HepG2 (cell line): Measurements from ENCODE around the gene ZNF556. TPM values are rescaled to one million over a fixed set of nuclear protein-coding genes. Genes with fewer than 3 reads are reported as not detected.

ENCODE experiments used
- AHR ChIP-seq: IDR thresholded peaks from 2 replicates; pipeline ENCODE4 v1.6.1; 2018; ENCODE audit warnings: missing genetic modification reagents, missing compliant biosample characterization
- ATAD3A ChIP-seq: sonication (generic); formaldehyde crosslinking; IDR thresholded peaks from 2 replicates; pipeline ENCODE4 v1.4.0; 2020; ENCODE audit warnings: missing genetic modification reagents
- ATF7 ChIP-seq, 2 experiments: fragments of 450-650 bp in 1 of 2; sonication (generic) in 1 of 2; formaldehyde crosslinking in 1 of 2; IDR thresholded peaks; 2 replicates each; pipeline versions ENCODE4 v1.4.0 to v1.6.1; 2016 to 2020; ENCODE audit warnings: antibody characterized with exemption in 1 of 2, mild to moderate bottlenecking in 1 of 2, missing genetic modification reagents in 1 of 2
- CAMTA2 ChIP-seq: sonication (generic); formaldehyde crosslinking; IDR thresholded peaks from 2 replicates; pipeline ENCODE4 v1.4.0; 2020; ENCODE audit warnings: mild to moderate bottlenecking, missing genetic modification reagents, borderline replicate concordance
- DMAP1 ChIP-seq: IDR thresholded peaks from 2 replicates; pipeline ENCODE4 v1.6.1; 2016
- ETS1 ChIP-seq: sonication (generic); formaldehyde crosslinking; IDR thresholded peaks from 2 replicates; pipeline ENCODE4 v1.4.0; 2020; ENCODE audit warnings: missing genetic modification reagents
- FOXA3 ChIP-seq: IDR thresholded peaks from 2 replicates; pipeline ENCODE4 v1.6.1; 2016; ENCODE audit warnings: missing genetic modification reagents, missing compliant biosample characterization
- FOXM1 ChIP-seq: sonication (generic); formaldehyde crosslinking; IDR thresholded peaks from 2 replicates; pipeline ENCODE4 v1.5.0; 2020; ENCODE audit warnings: missing genetic modification reagents
- HNF4A ChIP-seq: sonication (generic); formaldehyde crosslinking; IDR thresholded peaks from 2 replicates; pipeline ENCODE4 v1.4.0; 2020; ENCODE audit warnings: missing genetic modification reagents
- ISX ChIP-seq: sonication (generic); formaldehyde crosslinking; conservative IDR thresholded peaks from 2 replicates; pipeline ENCODE4 v1.5.0; 2020; ENCODE audit warnings: missing genetic modification reagents
- KLF11 ChIP-seq: IDR thresholded peaks from 2 replicates; pipeline ENCODE4 v1.6.1; 2016; ENCODE audit warnings: missing compliant biosample characterization
- KMT2B ChIP-seq: IDR thresholded peaks from 2 replicates; pipeline ENCODE4 v1.6.1; 2016; ENCODE audit warnings: missing genetic modification reagents, missing compliant biosample characterization
- MAF1 ChIP-seq: sonication (generic); formaldehyde crosslinking; IDR thresholded peaks from 2 replicates; pipeline ENCODE4 v1.5.0; 2020; ENCODE audit warnings: missing genetic modification reagents, borderline replicate concordance
- NCOR1 ChIP-seq: fragments of 200-600 bp; sonication (generic); IDR thresholded peaks from 2 replicates; pipeline ENCODE4 v1.7.0; 2017; ENCODE audit warnings: antibody characterized with exemption, low read length, borderline replicate concordance
- PHF8 ChIP-seq: sonication (generic); formaldehyde crosslinking; IDR thresholded peaks from 2 replicates; pipeline ENCODE4 v1.5.0; 2020; ENCODE audit warnings: missing genetic modification reagents
- PLRG1 ChIP-seq: fragments of 450-650 bp; conservative IDR thresholded peaks from 2 replicates; pipeline ENCODE4 v1.6.1; 2016
- RARG ChIP-seq: sonication (generic); formaldehyde crosslinking; IDR thresholded peaks from 2 replicates; pipeline ENCODE4 v1.4.0; 2020; ENCODE audit warnings: low read depth, mild to moderate bottlenecking, missing genetic modification reagents
- SIN3B ChIP-seq: fragments of 150-350 bp; IDR thresholded peaks from 2 replicates; pipeline ENCODE4 v1.6.1; 2014; ENCODE audit warnings: low read length
- SMYD3 ChIP-seq: sonication (generic); formaldehyde crosslinking; IDR thresholded peaks from 2 replicates; pipeline ENCODE4 v1.8.1; 2023; ENCODE audit warnings: mild to moderate bottlenecking, missing genetic modification reagents
- ZNF20 ChIP-seq: sonication (generic); formaldehyde crosslinking; IDR thresholded peaks from 2 replicates; pipeline ENCODE4 v1.4.0; 2020; ENCODE audit warnings: mild to moderate bottlenecking, moderate library complexity, missing genetic modification reagents
- ZNF282 ChIP-seq: fragments of 450-650 bp; IDR thresholded peaks from 2 replicates; pipeline ENCODE4 v1.6.1; 2018; ENCODE audit not compliant: partially characterized antibody
- ZNF337 ChIP-seq: sonication (generic); formaldehyde crosslinking; IDR thresholded peaks from 2 replicates; pipeline ENCODE4 v1.5.1; 2020; ENCODE audit warnings: missing genetic modification reagents, low read depth, mild to moderate bottlenecking, borderline replicate concordance
- ZNF382 ChIP-seq: sonication (generic); formaldehyde crosslinking; IDR thresholded peaks from 2 replicates; pipeline ENCODE4 v1.5.0; 2020; ENCODE audit warnings: missing genetic modification reagents, mild to moderate bottlenecking, borderline replicate concordance
- ZNF589 ChIP-seq: sonication (generic); formaldehyde crosslinking; conservative IDR thresholded peaks from 2 replicates; pipeline ENCODE4 v1.8.0; 2022; ENCODE audit warnings: mild to moderate bottlenecking, moderate library complexity, missing genetic modification reagents
- ZNF652 ChIP-seq: IDR thresholded peaks from 2 replicates; pipeline ENCODE4 v1.6.1; 2016; ENCODE audit warnings: low read depth, borderline replicate concordance
- ZNF782 ChIP-seq: sonication (generic); formaldehyde crosslinking; IDR thresholded peaks from 2 replicates; pipeline ENCODE4 v1.4.0; 2020; ENCODE audit warnings: missing genetic modification reagents, mild to moderate bottlenecking, borderline replicate concordance
- polyA plus RNA-seq, 8 experiments: library from polyadenylated mRNA; depleted of rRNA in 3 of 8; stranded (reverse) in 7 of 8; unstranded in 1 of 8; fragments of >200 nt; fragmentation: Illumina TruSeq in 4 of 8; extraction: Trizol in 4 of 8; gene quantifications; 2 replicates each; pipeline versions ENCODE4 v1.2.1 to v1.2.3, GENCODE V29; 2011 to 2016; ENCODE audit warnings: low read depth in 4 of 8, missing spikeins in 1 of 8, mixed read lengths in 1 of 8; ENCODE audit not compliant: insufficient read depth in 1 of 8
- total RNA-seq, 5 experiments: library from RNA; depleted of rRNA; stranded (reverse); fragments of >200 nt; fragmentation: Illumina TruSeq; extraction: Trizol; gene quantifications; 2 replicates each; pipeline ENCODE4 v1.2.3, GENCODE V29; 2016; ENCODE audit warnings: low read depth in 1 of 5
- TF ChIP-seq, protein P1 (sequence below): sonication (generic); formaldehyde crosslinking; IDR thresholded peaks from 2 replicates; pipeline ENCODE4 v1.5.0; 2020; ENCODE audit warnings: missing genetic modification reagents, mild to moderate bottlenecking, borderline replicate concordance
- TF ChIP-seq, protein P2 (sequence below): IDR thresholded peaks from 2 replicates; pipeline ENCODE4 v1.6.1; 2016; ENCODE audit warnings: mild to moderate bottlenecking

ZNF556 gene
- total and polyA plus RNA-seq, 2 of the 13 experiments (the other 11 are each of a cell fraction or from before 2014, with no cell fraction given) = 4.2 to 28.6 TPM

- no peak for TF ChIP-seq ETS1 (CRISPR knock-in tag)
- TF ChIP-seq SIN3B = no peak
- 0 out of 2 replicates have a peak, but pooled peaks have one; percentile 67 for TF ChIP-seq SMYD3 (CRISPR knock-in tag)
- TF ChIP-seq ZNF382 = no peak
- TF ChIP-seq FOXA3 (CRISPR knock-in tag) = 0 out of 2 replicates have a peak, but pooled peaks have one; percentile 29
- TF ChIP-seq ZNF20 (CRISPR knock-in tag) = no peak
- no peak for TF ChIP-seq CAMTA2 (CRISPR knock-in tag)
- TF ChIP-seq ATAD3A = 0 out of 2 replicates have a peak, but pooled peaks have one; percentile 45
- TF ChIP-seq NCOR1 = no peak; the same call in 1 of the 2 replicates
- no peak for TF ChIP-seq FOXM1 (CRISPR knock-in tag)
- no peak for TF ChIP-seq ZNF282
- peak; percentile 36 for TF ChIP-seq HNF4A (CRISPR knock-in tag)
- TF ChIP-seq PLRG1 = no peak
- peak; percentile 74; the same call in 1 of the 2 replicates for TF ChIP-seq DMAP1
- TF ChIP-seq PHF8 (CRISPR knock-in tag) = peak; percentile 79
- no peak for TF ChIP-seq MAF1 (CRISPR knock-in tag)
- no peak; the same call in 1 of the 2 replicates for TF ChIP-seq KLF11
- TF ChIP-seq KMT2B (CRISPR knock-in tag) = peak; percentile 32; the same call in 1 of the 2 replicates
- no peak for TF ChIP-seq ZNF652 (CRISPR knock-in tag)
- no peak for TF ChIP-seq ISX (CRISPR knock-in tag)
- TF ChIP-seq, protein P1, sequence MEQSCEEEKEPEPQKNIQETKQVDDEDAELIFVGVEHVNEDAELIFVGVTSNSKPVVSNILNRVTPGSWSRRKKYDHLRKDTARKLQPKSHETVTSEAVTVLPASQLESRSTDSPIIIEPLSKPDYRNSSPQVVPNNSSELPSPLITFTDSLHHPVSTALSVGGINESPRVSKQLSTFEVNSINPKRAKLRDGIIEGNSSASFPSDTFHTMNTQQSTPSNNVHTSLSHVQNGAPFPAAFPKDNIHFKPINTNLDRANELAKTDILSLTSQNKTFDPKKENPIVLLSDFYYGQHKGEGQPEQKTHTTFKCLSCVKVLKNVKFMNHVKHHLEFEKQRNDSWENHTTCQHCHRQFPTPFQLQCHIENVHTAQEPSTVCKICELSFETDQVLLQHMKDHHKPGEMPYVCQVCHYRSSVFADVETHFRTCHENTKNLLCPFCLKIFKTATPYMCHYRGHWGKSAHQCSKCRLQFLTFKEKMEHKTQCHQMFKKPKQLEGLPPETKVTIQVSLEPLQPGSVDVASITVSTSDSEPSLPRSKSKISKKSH (CRISPR knock-in tag) = no peak
- TF ChIP-seq, protein P2, sequence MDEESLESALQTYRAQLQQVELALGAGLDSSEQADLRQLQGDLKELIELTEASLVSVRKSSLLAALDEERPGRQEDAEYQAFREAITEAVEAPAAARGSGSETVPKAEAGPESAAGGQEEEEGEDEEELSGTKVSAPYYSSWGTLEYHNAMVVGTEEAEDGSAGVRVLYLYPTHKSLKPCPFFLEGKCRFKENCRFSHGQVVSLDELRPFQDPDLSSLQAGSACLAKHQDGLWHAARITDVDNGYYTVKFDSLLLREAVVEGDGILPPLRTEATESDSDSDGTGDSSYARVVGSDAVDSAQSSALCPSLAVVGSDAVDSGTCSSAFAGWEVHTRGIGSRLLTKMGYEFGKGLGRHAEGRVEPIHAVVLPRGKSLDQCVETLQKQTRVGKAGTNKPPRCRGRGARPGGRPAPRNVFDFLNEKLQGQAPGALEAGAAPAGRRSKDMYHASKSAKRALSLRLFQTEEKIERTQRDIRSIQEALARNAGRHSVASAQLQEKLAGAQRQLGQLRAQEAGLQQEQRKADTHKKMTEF (CRISPR knock-in tag) = peak; percentile 65; the same call in 1 of the 2 replicates
- TF ChIP-seq AHR (CRISPR knock-in tag) = no peak; the same call in 1 of the 2 replicates
- TF ChIP-seq ATF7 (IDR thresholded peaks at IDR 0.05) = peak; percentile 83
- TF ChIP-seq ATF7 (CRISPR knock-in tag; IDR thresholded peaks at IDR 0.05) = no peak
- no peak for TF ChIP-seq RARG (CRISPR knock-in tag)
- no peak for TF ChIP-seq ZNF337
- no peak; the same call in 1 of the 2 replicates for TF ChIP-seq ZNF782 (CRISPR knock-in tag)
- TF ChIP-seq ZNF589 = 0 out of 2 replicates have a peak, but pooled peaks have one; percentile 67
Measured at GRCh38 chr19:2900296-2901252, 33.4 kb downstream of the ZNF556 start, which contains the start of gene ZNF57 (continued).
